IMR-90 (cell line): ENCODE results near the gene AP5B1. TPM values are rescaled to one million over a fixed set of nuclear protein-coding genes. Genes with fewer than 3 reads are reported as not detected.

Source experiments
- ATAC-seq: fragments of 200-7000 bp; cut with Tn5 transposase; 2 replicates; pipeline ENCODE4 v1.9.1; 2020; ENCODE audit warnings: low read depth, mild to moderate bottlenecking, moderate library complexity
- BruUV-seq: library from RNA; stranded (reverse); fragments of 400-500 nt; replicated peaks from 2 replicates; lab custom pipeline; 2021; lab: Mats Ljungman, UMichigan
- CTCF ChIA-PET: fragments of 300-600 bp; formaldehyde crosslinking; extraction: SDS; loops from one replicate; lab custom pipeline; 2021; ENCODE audit warnings: antibody characterized with exemption; lab: Yijun Ruan, JAX
- POLR2A ChIA-PET: fragments of 300-600 bp; sonication (Branson Sonifier 250); formaldehyde crosslinking; loops from one replicate; lab custom pipeline; 2022; ENCODE audit warnings: antibody characterized with exemption; ENCODE audit not compliant: unreplicated experiment; lab: Charles Lee
- DNase-seq: peaks from one replicate; pipeline ENCODE4 v3.0.0; 2013
- H2AFZ ChIP-seq: replicated peaks from 2 replicates; pipeline ENCODE3; 2013; ENCODE audit warnings: low read length, mild to moderate bottlenecking; ENCODE audit not compliant: poor library complexity
- H2AK5ac ChIP-seq: 2 replicates; pipeline ENCODE4 v1.6.1; 2013; ENCODE audit warnings: low read depth, low read length, inconsistent platforms
- H2AK9ac ChIP-seq: replicated peaks from 2 replicates; pipeline ENCODE3; 2013; ENCODE audit warnings: mild to moderate bottlenecking, low read depth, low read length, moderate library complexity; ENCODE audit not compliant: poor library complexity
- H2BK120ac ChIP-seq: 2 replicates; pipeline ENCODE4 v1.6.1; 2013; ENCODE audit warnings: low read depth, low read length, inconsistent platforms
- H2BK15ac ChIP-seq: 3 replicates; pipeline ENCODE4 v1.6.1; 2013; ENCODE audit warnings: low read depth, low read length, inconsistent platforms
- H2BK20ac ChIP-seq: 2 replicates; pipeline ENCODE4 v1.6.1; 2013; ENCODE audit warnings: low read depth, mild to moderate bottlenecking, inconsistent platforms, low read length, moderate library complexity
- H2BK5ac ChIP-seq: 2 replicates; pipeline ENCODE4 v1.6.1; 2013; ENCODE audit warnings: mild to moderate bottlenecking, low read depth, low read length, inconsistent platforms; ENCODE audit not compliant: poor library complexity, severe bottlenecking
- H3K14ac ChIP-seq: replicated peaks from 2 replicates; pipeline ENCODE4 v1.6.1; 2013; ENCODE audit warnings: low read depth, low read length, inconsistent platforms
- H3K18ac ChIP-seq: 2 replicates; pipeline ENCODE4 v1.6.1; 2013; ENCODE audit warnings: low read depth, low read length, control low read depth
- H3K23ac ChIP-seq: 2 replicates; pipeline ENCODE4 v1.6.1; 2013; ENCODE audit warnings: low read depth, low read length, inconsistent platforms
- H3K27ac ChIP-seq: 2 replicates; pipeline ENCODE4 v1.5.1; 2013; ENCODE audit warnings: mild to moderate bottlenecking, control low read depth, low read length; ENCODE audit not compliant: insufficient read depth
- H3K27me3 ChIP-seq: 2 replicates; pipeline ENCODE4 v1.6.1; 2013; ENCODE audit warnings: low read length; ENCODE audit not compliant: control insufficient read depth, insufficient read depth
- H3K36me3 ChIP-seq: 2 replicates; pipeline ENCODE4 v1.6.1; 2013; ENCODE audit warnings: low read length, mixed read lengths; ENCODE audit not compliant: control insufficient read depth, insufficient read depth
- H3K4ac ChIP-seq: 2 replicates; pipeline ENCODE4 v1.6.1; 2013; ENCODE audit warnings: low read depth, low read length, inconsistent platforms
- H3K4me1 ChIP-seq: 2 replicates; pipeline ENCODE4 v1.6.1; 2013; ENCODE audit warnings: low read length, mixed read lengths; ENCODE audit not compliant: control insufficient read depth, insufficient read depth
- H3K4me2 ChIP-seq: 2 replicates; pipeline ENCODE4 v1.6.1; 2013; ENCODE audit warnings: low read depth, mild to moderate bottlenecking, control low read depth, low read length, moderate library complexity
- H3K4me3 ChIP-seq: 2 replicates; pipeline ENCODE4 v1.5.1; 2013; ENCODE audit warnings: low read depth, mild to moderate bottlenecking, control low read depth, low read length, moderate library complexity; ENCODE audit not compliant: insufficient read depth
- H3K56ac ChIP-seq: 2 replicates; pipeline ENCODE4 v1.6.1; 2013; ENCODE audit warnings: low read length, inconsistent platforms; ENCODE audit not compliant: insufficient read depth; ENCODE audit errors: extremely low read depth
- H3K79me1 ChIP-seq, 2 experiments: 2 replicates each; pipeline ENCODE4 v1.6.1; 2013; ENCODE audit warnings: low read length in 2 of 2, inconsistent platforms in 1 of 2, low read depth in 1 of 2
- H3K9ac ChIP-seq: 2 replicates; pipeline ENCODE4 v1.6.1; 2013; ENCODE audit warnings: low read depth, low read length, control low read depth
- H3K9me1 ChIP-seq: 2 replicates; pipeline ENCODE4 v1.6.1; 2013; ENCODE audit warnings: low read length, inconsistent platforms; ENCODE audit not compliant: insufficient read depth
- H3K9me3 ChIP-seq: 2 replicates; pipeline ENCODE4 v1.6.1; 2013; ENCODE audit warnings: low read length; ENCODE audit not compliant: control insufficient read depth, insufficient read depth
- H4K20me1 ChIP-seq: 2 replicates; pipeline ENCODE4 v1.6.1; 2013; ENCODE audit warnings: low read length, inconsistent platforms; ENCODE audit not compliant: insufficient read depth
- H4K5ac ChIP-seq: 2 replicates; pipeline ENCODE4 v1.6.1; 2013; ENCODE audit warnings: mild to moderate bottlenecking, low read depth, low read length, control low read depth
- H4K8ac ChIP-seq, 2 experiments: 2 replicates each; pipeline ENCODE4 v1.6.1; 2013; ENCODE audit warnings: low read depth in 2 of 2, low read length in 2 of 2, control low read depth in 1 of 2, inconsistent platforms in 1 of 2
- H4K91ac ChIP-seq: 2 replicates; pipeline ENCODE4 v1.6.1; 2013; ENCODE audit warnings: low read depth, low read length, inconsistent platforms; ENCODE audit not compliant: insufficient read depth
- BHLHE40 ChIP-seq: fragments of 150-350 bp; IDR thresholded peaks from 2 replicates; pipeline ENCODE4 v1.6.1; 2016; ENCODE audit warnings: mild to moderate bottlenecking, low read depth, low read length
- CEBPB ChIP-seq: IDR thresholded peaks from 2 replicates; pipeline ENCODE4 v1.6.1; 2012; ENCODE audit warnings: low read depth, low read length, improper control_type of control experiment
- CHD1 ChIP-seq: IDR thresholded peaks from 2 replicates; pipeline ENCODE4 v1.6.1; 2012; ENCODE audit warnings: low read depth, low read length, improper control_type of control experiment
- FOS ChIP-seq: fragments of 150-350 bp; IDR thresholded peaks from 2 replicates; pipeline ENCODE4 v1.6.1; 2016; ENCODE audit warnings: low read depth, low read length
- MAFK ChIP-seq: IDR thresholded peaks from 2 replicates; pipeline ENCODE4 v1.6.1; 2012; ENCODE audit warnings: low read depth, low read length, improper control_type of control experiment
- MAZ ChIP-seq: IDR thresholded peaks from 2 replicates; pipeline ENCODE4 v1.6.1; 2012; ENCODE audit warnings: low read depth, mild to moderate bottlenecking, low read length, improper control_type of control experiment, moderate library complexity, borderline replicate concordance
- MXI1 ChIP-seq: IDR thresholded peaks from 2 replicates; pipeline ENCODE4 v1.6.1; 2012; ENCODE audit warnings: low read depth, mild to moderate bottlenecking, low read length, moderate library complexity, borderline replicate concordance
- NFE2L2 ChIP-seq: fragments of 150-350 bp; IDR thresholded peaks from 2 replicates; pipeline ENCODE4 v1.6.1; 2016; ENCODE audit warnings: low read depth, mild to moderate bottlenecking, low read length
- POLR2A ChIP-seq: IDR thresholded peaks from 2 replicates; pipeline ENCODE4 v1.6.1; 2012; ENCODE audit warnings: mild to moderate bottlenecking, low read depth, low read length
- RAD21 ChIP-seq: IDR thresholded peaks from 2 replicates; pipeline ENCODE4 v1.6.1; 2012; ENCODE audit warnings: low read length, improper control_type of control experiment
- RCOR1 ChIP-seq: IDR thresholded peaks from 2 replicates; pipeline ENCODE4 v1.6.1; 2012; ENCODE audit warnings: mild to moderate bottlenecking, low read length, improper control_type of control experiment; ENCODE audit not compliant: insufficient replicate concordance
- RFX5 ChIP-seq: IDR thresholded peaks from 2 replicates; pipeline ENCODE4 v1.8.0; 2012; ENCODE audit warnings: low read depth, mild to moderate bottlenecking, low read length, moderate library complexity
- SMC3 ChIP-seq: fragments of 150-350 bp; IDR thresholded peaks from 2 replicates; pipeline ENCODE4 v1.6.1; 2016; ENCODE audit warnings: low read depth, mild to moderate bottlenecking, antibody characterized with exemption, low read length, moderate library complexity
- USF2 ChIP-seq: fragments of 150-350 bp; IDR thresholded peaks from 2 replicates; pipeline ENCODE4 v1.6.1; 2017; ENCODE audit warnings: mild to moderate bottlenecking, antibody characterized with exemption, low read length, low read depth
- WGBS, 2 experiments: methylation state at CpG; one replicate each; pipeline versions ENCODE4 v1.1.5 to v1.1.7; 2013; ENCODE audit warnings: missing lambda C conversion rate in 2 of 2; ENCODE audit not compliant: insufficient read length in 1 of 2; ENCODE audit errors: extremely low coverage in 2 of 2; 5-methylcytosine and 5-hydroxymethylcytosine counted together
- dilution Hi-C: fragments of 300-500 bp; cut with HindIII; formaldehyde crosslinking; loops from one replicate; pipeline ENCODE4 v1.14.3; 2018; ENCODE audit warnings: low sequenced_read_pairs; ENCODE audit not compliant: unreplicated experiment
- in situ Hi-C: fragments of 300-500 bp; cut with MboI; formaldehyde crosslinking; loops from 3 replicates; pipeline ENCODE4 v1.14.3; 2019; ENCODE audit warnings: low sequenced_read_pairs, inconsistent platforms, mixed read lengths
- intact Hi-C: fragments of 100-400 bp; cut with micrococcal nuclease; formaldehyde crosslinking; loops from 2 replicates; pipeline ENCODE4 v1.10.0; 2022
- polyA plus RNA-seq, 3 experiments: library from polyadenylated mRNA; depleted of rRNA; stranded (reverse); fragments of >200 nt; gene quantifications; 2 replicates each; pipeline ENCODE4 v1.2.3, GENCODE V29; 2012; ENCODE audit warnings: low replicate concordance in 1 of 3
- total RNA-seq: library from RNA; depleted of rRNA; stranded (reverse); fragments of >200 nt; gene quantifications from 2 replicates; pipeline ENCODE4 v1.2.3, GENCODE V29; 2012
- TF ChIP-seq, protein P1 (sequence below): fragments of 150-350 bp; IDR thresholded peaks from 2 replicates; pipeline ENCODE4 v1.6.1; 2016; ENCODE audit warnings: low read depth, mild to moderate bottlenecking, low read length, moderate library complexity, borderline replicate concordance
- TF ChIP-seq, protein P2 (sequence below): conservative IDR thresholded peaks from 2 replicates; pipeline ENCODE4 v1.5.1; 2012; ENCODE audit warnings: mild to moderate bottlenecking, low read depth, low read length, improper control_type of control experiment

The AP5B1 gene
- total and polyA plus RNA-seq, 2 of the 4 experiments (the other 2 are of a cell fraction), result 2.5 to 5.0 TPM

DNA sequence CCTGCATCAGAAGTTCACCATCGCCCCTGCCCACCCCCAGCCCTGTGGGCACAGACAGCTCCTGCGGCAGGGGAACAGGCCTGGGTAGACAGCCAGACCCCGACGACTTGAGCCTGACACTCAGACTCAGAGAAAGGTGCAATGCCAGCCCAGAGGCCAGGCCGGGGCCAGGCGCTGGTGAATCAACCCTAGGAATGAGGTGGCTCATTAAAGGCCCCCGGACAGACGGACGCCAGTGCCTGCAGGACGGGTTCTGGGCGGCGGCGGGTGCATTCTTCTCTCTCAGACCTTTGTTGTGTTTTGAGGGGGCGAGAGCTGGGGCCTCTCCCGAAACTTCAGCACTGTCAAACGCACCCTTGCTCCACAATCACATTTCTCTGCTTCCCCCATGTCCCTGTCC is 11.7 kb upstream of the AP5B1 start:
- Histone ChIP-seq H3K14ac (no peak overlapping the region), H4K8ac (no peak overlapping the region), H3K4me2 (no peak overlapping the region), H2AFZ (no peak overlapping the region), H3K23ac (no peak overlapping the region), H3K4me3 (no peak overlapping the region), H2AK5ac (no peak overlapping the region), H2BK5ac (no peak overlapping the region), H3K36me3 (no peaks in the 10 kb centered on the region), H4K5ac (no peak overlapping the region), H3K56ac (no peak overlapping the region), H2BK120ac (no peak overlapping the region), H3K18ac (no peak overlapping the region), H3K4ac (no peak overlapping the region), H3K79me1 (no peaks in the 10 kb centered on the region), H2BK20ac (no peak overlapping the region), H3K27me3 (peaks cover 76% of the 10 kb centered on the region), H3K9me1 (no peaks in the 10 kb centered on the region), H3K9ac (no peak overlapping the region), H4K91ac (no peak overlapping the region), H2AK9ac (no peak overlapping the region), H3K9me3 (no peaks in the 10 kb centered on the region), H4K20me1 (no peaks in the 10 kb centered on the region; the same call in 1 of the 2 replicates), H3K4me1 (peaks cover 5% of the 10 kb centered on the region; the same call in 1 of the 2 replicates), H3K27ac (no peak overlapping the region), H2BK15ac (no peak overlapping the region)
- 40% methylated on average over 2 of the region's 16 CpGs; no CpG with 5 or more reads in 1 of the 2 experiments for WGBS, 2 experiments
- intact Hi-C loops (no loop called here), in situ Hi-C loops (no loop called here), dilution Hi-C loops (no loop called here)
- ChIA-PET POLR2A (interaction anchor here (0.7 kb wide), 1 partner anchor 12 kb away, joined by 3 read pairs; no protein-coding TSS in a partner anchor), CTCF (interaction anchor here (0.6 kb wide), 1 partner anchor 53 kb away, joined by 3 read pairs; no protein-coding TSS in a partner anchor)
- ATAC-seq (no peak), DNase-seq (no peak)
- BruUV-seq, result no TSS peak
- TF ChIP-seq NFE2L2, result no peak
- TF ChIP-seq RFX5, result no peak
- TF ChIP-seq BHLHE40, result no peak
- no peak for TF ChIP-seq MXI1
- no peak for TF ChIP-seq CEBPB
- no peak for TF ChIP-seq POLR2A
- TF ChIP-seq RCOR1, result no peak
- TF ChIP-seq, protein P1, sequence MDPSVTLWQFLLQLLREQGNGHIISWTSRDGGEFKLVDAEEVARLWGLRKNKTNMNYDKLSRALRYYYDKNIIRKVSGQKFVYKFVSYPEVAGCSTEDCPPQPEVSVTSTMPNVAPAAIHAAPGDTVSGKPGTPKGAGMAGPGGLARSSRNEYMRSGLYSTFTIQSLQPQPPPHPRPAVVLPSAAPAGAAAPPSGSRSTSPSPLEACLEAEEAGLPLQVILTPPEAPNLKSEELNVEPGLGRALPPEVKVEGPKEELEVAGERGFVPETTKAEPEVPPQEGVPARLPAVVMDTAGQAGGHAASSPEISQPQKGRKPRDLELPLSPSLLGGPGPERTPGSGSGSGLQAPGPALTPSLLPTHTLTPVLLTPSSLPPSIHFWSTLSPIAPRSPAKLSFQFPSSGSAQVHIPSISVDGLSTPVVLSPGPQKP, result no peak
- TF ChIP-seq CHD1, result no peak
- no peak for TF ChIP-seq FOS
- TF ChIP-seq SMC3, result no peak
- TF ChIP-seq, protein P2, sequence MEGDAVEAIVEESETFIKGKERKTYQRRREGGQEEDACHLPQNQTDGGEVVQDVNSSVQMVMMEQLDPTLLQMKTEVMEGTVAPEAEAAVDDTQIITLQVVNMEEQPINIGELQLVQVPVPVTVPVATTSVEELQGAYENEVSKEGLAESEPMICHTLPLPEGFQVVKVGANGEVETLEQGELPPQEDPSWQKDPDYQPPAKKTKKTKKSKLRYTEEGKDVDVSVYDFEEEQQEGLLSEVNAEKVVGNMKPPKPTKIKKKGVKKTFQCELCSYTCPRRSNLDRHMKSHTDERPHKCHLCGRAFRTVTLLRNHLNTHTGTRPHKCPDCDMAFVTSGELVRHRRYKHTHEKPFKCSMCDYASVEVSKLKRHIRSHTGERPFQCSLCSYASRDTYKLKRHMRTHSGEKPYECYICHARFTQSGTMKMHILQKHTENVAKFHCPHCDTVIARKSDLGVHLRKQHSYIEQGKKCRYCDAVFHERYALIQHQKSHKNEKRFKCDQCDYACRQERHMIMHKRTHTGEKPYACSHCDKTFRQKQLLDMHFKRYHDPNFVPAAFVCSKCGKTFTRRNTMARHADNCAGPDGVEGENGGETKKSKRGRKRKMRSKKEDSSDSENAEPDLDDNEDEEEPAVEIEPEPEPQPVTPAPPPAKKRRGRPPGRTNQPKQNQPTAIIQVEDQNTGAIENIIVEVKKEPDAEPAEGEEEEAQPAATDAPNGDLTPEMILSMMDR, result no peak
- no peak for TF ChIP-seq RAD21
- TF ChIP-seq MAZ, result no peak
- TF ChIP-seq USF2, result no peak
- no peak for TF ChIP-seq MAFK
